ENCODE data around the gene CAMTA1. TPM values are rescaled to one million over a fixed set of nuclear protein-coding genes. Genes with fewer than 3 reads are reported as not detected.
A peak's percentile ranks its signal among the peaks of the same experiment; 100 is the strongest.

Gene CAMTA1
- total RNA-seq, 1 donor from 2014 or later = 166 TPM

DNA sequence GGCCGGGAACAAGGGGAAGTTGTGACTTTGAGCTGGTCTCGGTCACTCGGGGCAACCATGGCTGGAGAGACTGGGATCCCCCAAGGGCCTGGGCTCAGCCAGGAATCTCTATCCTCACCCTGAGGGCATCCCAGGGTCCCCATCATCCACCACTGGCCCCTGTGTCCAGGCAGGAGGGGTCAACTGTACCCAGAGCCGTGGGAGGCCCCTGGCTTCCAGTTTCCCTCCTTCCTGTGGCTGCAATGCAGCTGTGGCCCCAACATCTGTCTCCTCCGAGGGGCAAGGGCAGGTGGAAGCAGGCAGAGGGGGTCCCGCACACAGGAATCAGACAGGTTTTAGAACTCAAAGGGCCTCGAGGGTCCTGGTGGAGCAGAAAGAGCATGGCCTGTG lies 653.1 kb downstream of the CAMTA1 start:
- intact Hi-C loops (cut with micrococcal nuclease) = no loop called here
- ATAC-seq (no peak), DNase-seq (no peak)

DNA sequence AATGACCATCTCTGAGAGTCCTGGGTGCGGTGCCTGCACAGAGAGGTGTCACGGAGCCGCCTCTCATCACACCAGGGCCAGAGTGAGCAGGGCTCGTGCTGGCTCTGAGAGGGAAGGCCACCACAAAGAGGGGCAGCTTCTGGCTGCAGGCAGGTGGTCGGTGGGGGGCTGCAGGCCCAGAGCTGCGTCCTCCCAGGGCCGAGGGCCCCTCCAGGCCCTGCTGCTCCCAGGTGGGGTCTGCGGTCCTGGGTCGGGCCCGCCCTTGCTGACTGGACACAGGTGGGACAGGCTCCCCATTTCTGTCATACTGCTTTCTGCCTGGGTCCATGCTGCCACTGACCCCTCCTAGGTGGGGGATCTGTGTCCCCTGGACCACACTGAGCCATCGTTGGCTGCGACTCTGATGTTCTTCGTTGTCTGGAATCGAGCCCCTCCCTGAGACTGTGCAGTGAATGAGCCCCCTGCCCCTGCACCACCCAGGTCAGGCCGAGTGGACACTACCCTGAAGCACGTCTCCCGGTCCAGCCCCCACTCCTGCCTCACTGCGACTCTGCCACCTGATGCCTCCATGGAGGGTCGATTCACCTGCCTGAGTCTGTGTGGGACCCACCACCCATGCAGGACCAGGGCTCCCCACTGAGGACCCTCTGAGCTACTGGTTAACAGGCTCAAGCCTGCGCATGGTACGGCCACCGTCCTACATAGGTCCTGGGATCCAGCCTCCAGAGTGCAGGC lies 653.8 kb downstream of the CAMTA1 start:
- intact Hi-C loops (cut with micrococcal nuclease) = no loop called here
- ATAC-seq (no peak), DNase-seq (no peak)

DNA sequence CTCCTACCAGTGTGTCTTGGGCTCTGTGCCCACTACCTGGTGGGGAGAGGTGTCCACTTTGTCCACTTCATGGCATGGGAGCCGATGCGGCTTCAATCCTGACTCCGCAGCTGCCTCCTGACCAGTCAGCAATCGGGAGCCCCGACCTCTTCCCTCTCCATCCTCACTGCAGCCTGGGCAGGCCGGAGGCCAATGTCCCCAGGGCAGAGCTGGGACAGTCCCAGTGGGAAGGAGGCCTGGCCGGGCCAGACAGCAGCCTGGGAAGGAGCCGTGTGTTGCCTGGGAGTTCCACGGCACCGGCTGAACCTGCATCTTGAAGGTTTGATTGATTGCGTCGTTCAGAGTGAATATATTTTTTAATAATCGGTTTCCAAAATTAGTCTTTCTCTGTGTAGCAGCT lies 654.9 kb downstream of the CAMTA1 start:
- DNase-seq (no peak), ATAC-seq (no peak)
- intact Hi-C loops (cut with micrococcal nuclease) = no loop called here

DNA sequence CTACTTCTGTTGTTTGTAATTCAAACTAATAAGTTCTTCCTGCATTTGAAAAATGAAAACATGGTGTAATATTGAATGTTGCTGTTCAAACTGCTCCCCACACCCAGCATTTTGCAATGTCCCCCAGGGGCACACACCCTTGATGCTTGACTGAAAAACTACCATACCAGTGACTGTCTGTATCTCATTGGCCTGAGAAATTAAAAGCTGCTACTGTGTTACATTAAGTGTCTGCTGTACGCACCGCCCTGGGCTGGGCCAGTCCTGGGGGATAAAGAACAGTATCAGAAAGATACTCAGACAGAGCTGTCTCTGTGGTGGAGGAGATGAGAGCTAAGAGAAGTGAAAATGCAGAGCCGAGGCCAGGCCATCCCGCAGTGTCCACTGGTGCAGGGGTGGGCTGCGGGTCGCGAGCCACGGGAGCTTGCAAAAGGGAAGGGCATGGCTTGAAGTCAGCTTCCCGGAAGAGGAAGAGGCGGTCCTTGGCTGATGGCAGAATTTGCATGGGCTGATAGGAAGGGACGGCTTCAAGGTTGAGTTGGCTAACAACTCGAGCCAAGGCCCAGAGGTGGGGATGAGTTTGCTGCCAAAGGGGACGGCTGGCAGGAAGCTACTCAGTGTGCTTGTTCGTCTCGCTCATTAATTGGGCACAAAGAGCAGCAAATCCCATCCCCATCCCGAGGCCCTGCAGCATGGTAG lies 656.0 kb downstream of the CAMTA1 start:
- ATAC-seq = peak; percentile 22
- no peak for DNase-seq
- intact Hi-C loops (cut with micrococcal nuclease) = no loop called here

GRCh38 chr1:7442036-7442435 lies 656.8 kb downstream of the CAMTA1 start:
- DNase-seq = no peak
- intact Hi-C loops (cut with micrococcal nuclease) = no loop called here
- no peak for ATAC-seq

- DNase-seq (no peak), ATAC-seq (no peak)
- intact Hi-C loops (cut with micrococcal nuclease) = no loop called here
Observed at GRCh38 chr1:7442918-7443317, 657.7 kb downstream of the CAMTA1 start.

DNA sequence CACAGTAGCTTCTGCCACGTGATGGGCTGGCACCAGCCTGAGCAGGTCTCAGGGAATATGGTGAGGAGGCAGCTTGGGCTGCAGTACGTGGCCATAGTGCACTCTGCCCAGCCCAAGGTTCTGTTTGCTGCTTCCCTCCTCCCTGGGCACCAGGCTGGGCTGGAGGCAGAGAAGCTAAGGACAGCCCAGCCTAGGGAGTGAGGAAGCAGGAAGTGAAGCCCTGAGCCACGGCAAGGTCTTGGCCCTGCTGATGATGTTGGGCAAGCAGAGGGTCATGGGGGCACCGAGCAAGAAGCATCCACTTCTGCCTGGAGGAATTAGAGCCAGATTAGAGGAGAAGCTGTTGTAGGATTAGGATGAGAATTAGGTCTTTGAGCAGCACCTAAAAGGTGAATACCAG lies 659.1 kb downstream of the CAMTA1 start:
- intact Hi-C loops (cut with micrococcal nuclease) = no loop called here
- no peak for ATAC-seq

GRCh38 chr1:7447093-7447492 lies 661.8 kb downstream of the CAMTA1 start:
- DNase-seq (no peak), ATAC-seq (peak; percentile 39)
- intact Hi-C loops (cut with micrococcal nuclease) = no loop called here

More for the DNA sequence above, 659.1 kb downstream of the CAMTA1 start:
- no peak for DNase-seq

DNA sequence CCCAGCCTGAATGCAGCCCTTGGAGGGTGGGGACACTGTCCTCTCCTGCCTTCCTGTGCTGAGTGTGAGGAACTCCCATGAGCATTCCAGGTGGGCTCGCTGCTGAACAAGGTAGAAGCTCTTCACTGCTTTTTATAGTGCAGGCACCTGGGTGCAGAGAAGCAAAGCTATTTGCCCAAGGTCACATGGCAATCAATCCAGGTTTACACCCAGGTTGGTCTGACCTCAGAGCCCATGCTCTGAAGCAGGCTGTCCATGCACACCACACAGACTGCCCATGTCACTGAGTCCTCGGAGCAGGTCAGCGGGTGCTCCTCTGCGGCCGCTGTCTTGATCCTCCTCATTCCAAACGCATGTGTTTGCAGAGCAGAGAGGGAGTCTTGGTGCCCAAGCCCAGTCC lies 662.5 kb downstream of the CAMTA1 start:
- intact Hi-C loops (cut with micrococcal nuclease) = no loop called here
- DNase-seq (no peak), ATAC-seq (no peak)

DNA sequence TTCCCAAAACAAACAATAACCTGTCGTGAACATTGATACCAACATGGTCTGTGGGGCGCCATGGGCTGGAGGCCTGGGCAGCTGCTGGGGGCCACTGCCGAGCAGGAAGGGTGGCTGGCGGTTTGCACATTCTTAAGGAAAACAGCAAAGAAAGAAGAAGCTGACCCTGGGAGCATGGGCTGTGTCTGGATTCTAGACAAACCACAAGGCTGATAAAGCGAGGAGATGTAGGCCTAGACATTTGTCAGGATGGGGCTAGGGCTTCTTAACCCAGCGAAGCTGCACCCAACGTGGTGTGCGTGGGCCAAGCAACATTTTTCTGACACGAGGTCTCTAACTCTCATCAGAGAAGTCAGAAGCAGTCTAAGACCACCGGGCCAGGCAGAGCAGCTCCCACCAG lies 663.7 kb downstream of the CAMTA1 start:
- intact Hi-C loops (cut with micrococcal nuclease) = no loop called here
- ATAC-seq (no peak), DNase-seq (no peak)

DNA sequence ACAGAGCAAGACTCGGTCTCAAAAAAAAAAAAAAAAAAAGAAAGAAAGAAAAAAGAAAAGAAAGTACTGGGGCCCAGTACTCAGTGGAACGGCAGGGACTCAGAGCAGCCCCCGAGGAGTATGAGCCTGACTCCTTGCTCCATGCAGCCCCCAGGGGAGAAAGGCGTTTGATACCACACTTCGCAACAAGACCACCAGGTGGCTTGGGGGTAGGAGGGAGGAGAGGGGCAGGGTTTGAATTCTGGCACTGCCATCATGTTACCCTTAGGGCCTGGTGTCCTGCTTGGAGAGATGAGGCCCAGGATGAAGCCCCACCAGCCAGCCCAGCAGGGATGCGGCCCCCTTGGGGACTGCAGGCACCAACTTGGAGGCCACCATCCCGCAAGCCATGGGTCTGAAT lies 664.5 kb downstream of the CAMTA1 start:
- intact Hi-C loops (cut with micrococcal nuclease) = no loop called here
- DNase-seq = no peak
- no peak for ATAC-seq

GRCh38 chr1:7450838-7451237 lies 665.6 kb downstream of the CAMTA1 start:
- intact Hi-C loops (cut with micrococcal nuclease) = no loop called here
- no peak for DNase-seq
- no peak for ATAC-seq

DNA sequence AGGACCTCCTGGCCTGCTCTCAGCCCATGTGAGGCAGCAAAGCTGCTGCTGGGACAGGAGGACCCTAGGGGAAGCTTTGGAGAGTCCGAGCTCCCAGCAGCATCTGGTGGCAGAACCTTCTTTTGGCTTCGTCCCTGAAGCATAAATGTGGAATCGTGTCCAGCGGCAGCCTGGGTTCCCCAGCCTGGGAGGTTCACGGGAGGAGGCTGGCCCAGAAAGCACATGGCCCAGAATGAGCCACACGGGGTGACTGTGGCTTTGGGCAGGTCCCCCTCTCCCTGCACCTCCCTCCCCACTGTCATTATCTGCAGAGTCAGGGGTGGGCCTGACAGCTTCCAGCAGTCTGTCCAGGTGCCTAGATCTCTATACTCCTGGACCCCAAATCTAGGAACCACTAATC lies 667.8 kb downstream of the CAMTA1 start:
- DNase-seq (no peak), ATAC-seq (no peak)
- intact Hi-C loops (cut with micrococcal nuclease) = no loop called here

DNA sequence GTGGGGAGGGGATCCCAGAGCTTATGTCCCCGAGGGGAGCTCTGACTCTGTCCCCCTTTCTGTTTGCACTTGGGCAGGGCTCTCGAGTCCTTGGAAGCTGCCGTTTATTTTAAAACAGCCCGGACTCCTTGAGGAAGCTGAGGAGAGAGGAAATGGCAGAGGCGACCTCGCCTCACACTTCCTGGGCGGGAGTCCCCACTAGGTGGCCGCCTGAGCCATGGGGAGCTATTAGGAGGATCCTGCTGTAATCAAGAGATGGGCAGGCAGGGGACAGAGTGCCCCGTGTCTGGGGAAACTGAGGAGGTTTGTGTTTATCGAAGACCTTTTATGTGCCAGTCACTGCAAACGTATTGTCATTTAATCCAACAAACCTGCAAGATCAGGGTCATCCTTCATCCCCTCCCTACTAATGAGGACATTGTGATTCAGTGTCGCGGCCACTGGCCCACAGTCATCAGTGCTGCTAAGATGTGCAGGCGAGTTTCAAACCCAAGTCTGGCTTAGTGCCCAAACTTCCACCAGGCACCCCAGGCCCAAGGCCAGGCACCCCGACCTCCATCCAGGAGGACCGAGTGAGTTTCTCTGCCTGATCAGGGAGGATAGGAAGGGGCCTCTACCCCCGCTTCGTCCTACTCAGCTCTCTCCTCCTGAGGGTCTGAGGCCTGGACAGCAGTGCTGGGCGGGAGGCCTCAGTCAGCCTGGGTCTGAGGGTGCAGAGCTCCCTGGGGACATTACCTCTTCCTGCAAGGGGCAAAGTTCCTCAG lies 669.0 kb downstream of the CAMTA1 start:
- peak; percentile 53 for ATAC-seq
- intact Hi-C loops (cut with micrococcal nuclease) = no loop called here
- peak; percentile 51 for DNase-seq

DNA sequence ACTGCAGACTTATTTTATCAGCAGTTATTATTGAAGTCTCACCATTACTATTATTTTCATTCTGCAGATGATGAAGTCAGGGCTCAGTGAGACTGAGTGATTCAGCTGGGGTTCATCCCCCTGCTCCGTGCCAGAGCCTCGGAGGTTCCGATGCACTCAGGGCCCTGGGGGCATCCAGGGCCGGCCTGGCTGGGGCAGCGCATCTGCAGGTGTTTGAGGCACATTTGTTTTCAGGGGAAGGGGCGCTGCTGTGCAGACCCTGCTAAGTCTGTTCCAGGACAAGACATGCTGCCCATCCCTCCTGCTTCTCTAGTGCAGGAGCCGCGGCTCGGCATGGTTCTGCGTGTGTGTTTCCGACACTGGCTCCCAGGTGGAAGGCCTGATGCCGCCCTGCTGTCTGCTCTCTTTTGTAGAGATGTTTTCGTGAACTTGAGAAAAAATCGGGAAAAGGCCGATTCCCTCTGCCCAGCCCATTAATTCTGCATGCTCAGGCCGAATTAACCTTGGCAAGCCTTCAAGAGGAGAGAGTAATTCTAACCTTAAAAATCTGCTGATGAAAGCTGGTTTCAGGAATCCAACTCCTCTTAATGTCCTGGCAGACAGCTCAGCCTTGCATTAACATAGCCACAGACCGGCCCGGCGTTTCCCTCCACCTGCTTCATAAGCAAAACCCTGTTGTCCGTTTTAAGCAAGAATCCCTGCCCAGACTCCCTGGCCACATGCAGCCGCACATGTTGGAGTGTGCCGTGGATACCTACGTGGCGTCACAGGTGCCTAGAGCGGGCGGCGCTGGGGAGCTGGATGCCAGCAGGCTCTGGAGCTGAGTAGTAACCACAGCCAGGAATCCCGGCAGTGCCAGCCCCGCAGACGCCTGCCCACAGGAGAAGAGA lies 669.9 kb downstream of the CAMTA1 start:
- no peak for ATAC-seq
- intact Hi-C loops (cut with micrococcal nuclease) = no loop called here
- peak; percentile 50 for DNase-seq

DNA sequence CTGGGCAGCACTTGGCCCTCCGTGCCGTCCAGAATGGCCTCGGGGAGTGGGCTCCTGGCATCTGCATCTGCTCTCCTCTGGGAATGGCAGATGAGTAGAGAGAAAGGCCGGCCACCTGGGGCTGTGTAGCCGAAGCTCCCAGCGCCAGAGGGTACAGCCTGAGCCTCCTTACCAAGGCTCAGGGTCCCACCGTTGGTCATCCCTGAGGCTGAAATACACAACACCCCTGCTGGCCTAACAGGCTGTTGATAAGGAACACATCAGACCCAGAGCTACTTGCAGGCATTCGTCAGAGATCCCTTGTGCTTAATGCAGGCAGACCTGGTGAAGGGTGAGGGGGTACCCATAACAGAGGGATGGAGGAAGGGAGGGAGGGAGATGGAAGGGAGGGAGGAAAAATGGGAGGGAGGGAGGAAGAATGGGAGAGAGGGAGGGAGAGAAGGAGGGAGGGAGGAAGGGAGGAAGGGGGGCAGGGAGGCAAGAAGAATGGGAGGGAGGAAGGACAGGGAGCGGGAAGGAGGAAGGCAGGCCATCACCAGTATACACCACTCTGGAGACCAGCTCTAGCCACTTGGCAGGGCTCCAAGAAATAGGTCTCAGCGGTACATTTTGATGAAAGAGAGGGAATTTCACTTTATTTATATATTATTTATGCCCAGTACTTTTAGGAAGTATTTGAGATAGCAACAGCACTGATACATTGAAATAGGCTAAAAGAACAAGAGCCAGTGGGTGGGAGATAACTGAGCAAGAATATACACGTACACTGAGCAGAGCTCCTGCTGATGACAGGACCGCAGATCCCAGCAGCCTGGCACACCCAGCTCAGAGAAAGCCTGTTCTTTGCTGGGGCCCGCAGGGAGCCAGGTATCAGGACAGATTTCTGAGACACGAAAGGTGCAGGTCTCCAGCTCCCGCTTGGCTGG lies 670.8 kb downstream of the CAMTA1 start:
- ATAC-seq (peak; percentile 29), DNase-seq (no peak)
- intact Hi-C loops (cut with micrococcal nuclease) = no loop called here

GRCh38 chr1:7456722-7457082 lies 671.4 kb downstream of the CAMTA1 start:
- DNase-seq = no peak
- intact Hi-C loops (cut with micrococcal nuclease) = no loop called here
- peak; percentile 19 for ATAC-seq

DNA sequence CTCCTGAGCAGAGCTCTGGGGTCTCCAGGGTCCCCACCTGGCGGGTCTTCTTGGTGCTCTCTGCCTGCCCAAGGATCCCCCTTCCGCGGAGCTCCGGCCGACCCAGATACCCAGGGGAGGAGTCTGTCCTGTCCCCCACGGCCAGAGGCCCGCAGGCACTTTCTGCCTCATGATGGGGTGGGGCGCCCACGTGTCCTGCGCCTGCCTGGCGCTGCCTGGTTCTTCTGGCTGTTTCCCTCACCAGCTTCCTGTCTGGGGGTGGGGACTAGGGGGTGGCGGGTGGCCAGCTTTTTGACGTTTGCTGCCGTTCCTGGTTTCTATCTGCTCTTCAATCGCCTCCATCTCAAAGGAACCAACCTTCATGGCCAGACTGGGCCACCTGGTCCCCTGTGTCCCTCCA lies 672.6 kb downstream of the CAMTA1 start:
- ATAC-seq = no peak
- intact Hi-C loops (cut with micrococcal nuclease) = no loop called here
- no peak for DNase-seq
